GM18498 (cell line): ENCODE results near the gene HAX1.
A peak's percentile ranks its signal among the peaks of the same experiment; 100 is the strongest.

Source experiments
- ATAC-seq: cut with Tn5 transposase; IDR thresholded peaks from one replicate; pipeline ENCODE4 v1.9.1; 2021; ENCODE audit warnings: mild to moderate bottlenecking, moderate library complexity; ENCODE audit not compliant: unreplicated experiment

HAX1 gene

DNA sequence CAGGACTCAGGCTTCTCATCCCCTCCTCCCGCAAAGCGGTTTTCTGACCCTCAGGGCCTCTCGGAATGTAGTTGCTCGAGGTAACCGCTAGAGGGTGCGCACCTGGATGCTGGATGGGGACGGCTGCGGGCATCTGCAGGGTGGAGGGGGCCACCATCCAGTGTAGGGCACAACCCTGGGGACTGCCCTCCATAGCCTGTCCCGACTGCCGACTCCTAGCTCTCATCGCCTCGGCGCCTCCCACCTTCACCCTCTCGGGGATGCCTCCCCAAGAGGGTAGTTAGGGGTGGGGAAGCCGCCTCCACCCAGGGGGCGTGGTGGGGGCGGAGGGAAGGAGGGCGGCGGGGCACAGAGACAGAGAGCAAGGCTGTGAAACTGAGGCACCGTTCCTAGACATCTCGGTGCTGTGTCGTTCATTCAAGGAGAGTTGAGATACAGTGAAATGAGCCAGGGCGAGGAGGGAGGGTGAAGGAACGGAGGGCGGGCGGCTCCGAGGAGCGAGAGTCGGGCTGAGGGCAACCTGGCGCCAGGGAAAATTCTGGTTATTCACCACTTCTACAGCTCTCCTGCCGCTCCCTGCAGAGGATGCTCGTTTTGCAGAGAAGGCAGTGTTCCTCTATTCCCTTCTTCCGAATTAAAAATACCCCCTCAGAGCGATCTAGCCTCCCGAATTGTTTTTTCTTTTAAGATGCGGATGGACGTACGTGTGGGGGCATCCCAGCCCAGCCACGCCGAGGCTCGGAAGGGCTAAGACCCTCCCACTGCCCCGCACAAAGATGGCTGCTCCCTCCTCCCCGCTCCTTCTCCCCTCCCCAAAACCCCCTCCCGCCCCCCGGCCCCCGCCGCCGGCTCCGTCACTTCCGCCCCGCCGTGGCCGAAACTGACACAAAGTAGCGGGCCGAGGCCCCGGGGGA lies 52.5 kb downstream of the HAX1 start, which contains the start of gene ATP8B2:
ATP8B2 (plus strand) TSS at position 857 of the 914 bp plus-strand sequence. CDS start 2,617 bp downstream, outside the sequence.
- peak; percentile 34 for ATAC-seq
